GM23338 (cell line): ENCODE measurements around the gene MEP1A.

ENCODE experiments used
- CREB1 ChIP-seq: fragments of 250-450 bp; sonication (Bioruptor Pico); IDR thresholded peaks from 2 replicates; pipeline ENCODE4 v1.5.0; 2020; ENCODE audit warnings: low read depth, mild to moderate bottlenecking, moderate library complexity
- EZH2 ChIP-seq: fragments of 200-600 bp; sonication (generic); IDR thresholded peaks from one replicate; pipeline ENCODE4 v1.8.0; 2017; ENCODE audit warnings: antibody characterized with exemption, mild to moderate bottlenecking, low read depth; ENCODE audit not compliant: unreplicated experiment
- EZH2phosphoT487 ChIP-seq: fragments of 200-600 bp; sonication (generic); IDR thresholded peaks from one replicate; pipeline ENCODE4 v1.8.1; 2018; ENCODE audit warnings: antibody characterized with exemption; ENCODE audit not compliant: unreplicated experiment
- JUNB ChIP-seq: IDR thresholded peaks from one replicate; pipeline ENCODE4 v1.6.1; 2016; ENCODE audit warnings: antibody characterized with exemption; ENCODE audit not compliant: unreplicated experiment
- POLR2AphosphoS5 ChIP-seq: IDR thresholded peaks from 2 replicates; pipeline ENCODE4 v1.6.1; 2016; ENCODE audit warnings: antibody characterized with exemption, low read depth
- STAT1 ChIP-seq: IDR thresholded peaks from one replicate; pipeline ENCODE4 v1.6.1; 2016; ENCODE audit warnings: antibody characterized with exemption; ENCODE audit not compliant: unreplicated experiment
- ZNF114 ChIP-seq: fragments of 250-450 bp; sonication (Bioruptor Pico); IDR thresholded peaks from 2 replicates; pipeline ENCODE4 v1.5.0; 2020; ENCODE audit warnings: mild to moderate bottlenecking, moderate library complexity
- ZNF331 ChIP-seq: fragments of 250-450 bp; sonication (Bioruptor Pico); IDR thresholded peaks from 2 replicates; pipeline ENCODE4 v1.5.0; 2020; ENCODE audit warnings: low read depth, mild to moderate bottlenecking, moderate library complexity
- TF ChIP-seq, protein P1 (sequence below), 2 experiments: fragments of 200-600 bp in 1 of 2; sonication (generic) in 1 of 2; conservative IDR thresholded peaks; 2 replicates each; pipeline versions ENCODE4 v1.5.1 to v1.6.1; 2016 to 2017; ENCODE audit warnings: antibody characterized with exemption in 2 of 2, low read depth in 2 of 2, mild to moderate bottlenecking in 2 of 2, moderate library complexity in 1 of 2
- TF ChIP-seq, protein P2 (sequence below): IDR thresholded peaks from one replicate; pipeline ENCODE4 v1.6.1; 2018; ENCODE audit warnings: antibody characterized with exemption; ENCODE audit not compliant: unreplicated experiment
- TF ChIP-seq, protein P3 (sequence below): fragments of 250-450 bp; sonication (Bioruptor Pico); IDR thresholded peaks from 2 replicates; pipeline ENCODE4 v1.5.0; 2020; ENCODE audit warnings: mild to moderate bottlenecking, moderate library complexity

DNA sequence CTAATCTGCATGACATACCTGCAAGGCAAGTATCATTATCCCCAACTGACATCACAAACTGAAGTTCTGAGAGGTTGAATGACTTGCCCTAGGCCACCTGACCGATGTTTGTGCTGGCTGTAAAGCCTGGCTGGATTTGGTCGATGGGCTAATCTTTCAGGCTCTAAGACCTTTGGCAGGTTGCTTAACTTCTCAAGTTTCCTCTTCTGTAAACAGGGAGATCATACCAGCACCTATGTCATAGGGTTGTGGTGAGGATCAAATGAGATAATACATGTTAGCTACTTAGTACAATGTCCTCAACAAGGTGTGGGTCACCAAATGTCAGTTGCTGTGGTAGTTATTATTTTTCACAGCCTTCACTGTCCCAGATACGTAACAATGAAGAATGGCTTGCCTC lies 32.3 kb upstream of the MEP1A start:
- TF ChIP-seq, protein P1, sequence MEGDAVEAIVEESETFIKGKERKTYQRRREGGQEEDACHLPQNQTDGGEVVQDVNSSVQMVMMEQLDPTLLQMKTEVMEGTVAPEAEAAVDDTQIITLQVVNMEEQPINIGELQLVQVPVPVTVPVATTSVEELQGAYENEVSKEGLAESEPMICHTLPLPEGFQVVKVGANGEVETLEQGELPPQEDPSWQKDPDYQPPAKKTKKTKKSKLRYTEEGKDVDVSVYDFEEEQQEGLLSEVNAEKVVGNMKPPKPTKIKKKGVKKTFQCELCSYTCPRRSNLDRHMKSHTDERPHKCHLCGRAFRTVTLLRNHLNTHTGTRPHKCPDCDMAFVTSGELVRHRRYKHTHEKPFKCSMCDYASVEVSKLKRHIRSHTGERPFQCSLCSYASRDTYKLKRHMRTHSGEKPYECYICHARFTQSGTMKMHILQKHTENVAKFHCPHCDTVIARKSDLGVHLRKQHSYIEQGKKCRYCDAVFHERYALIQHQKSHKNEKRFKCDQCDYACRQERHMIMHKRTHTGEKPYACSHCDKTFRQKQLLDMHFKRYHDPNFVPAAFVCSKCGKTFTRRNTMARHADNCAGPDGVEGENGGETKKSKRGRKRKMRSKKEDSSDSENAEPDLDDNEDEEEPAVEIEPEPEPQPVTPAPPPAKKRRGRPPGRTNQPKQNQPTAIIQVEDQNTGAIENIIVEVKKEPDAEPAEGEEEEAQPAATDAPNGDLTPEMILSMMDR (conservative IDR thresholded peaks at IDR 0.05; ENCODE audit: low read depth in 2 of 2), result no peak
- TF ChIP-seq POLR2AphosphoS5 (no peak), CREB1 (no peak), EZH2phosphoT487 (no peak), EZH2 (no peak), JUNB (no peak), ZNF331 (no peak), ZNF114 (CRISPR knock-in tag) (no peak), STAT1 (no peak)
- TF ChIP-seq, protein P2, sequence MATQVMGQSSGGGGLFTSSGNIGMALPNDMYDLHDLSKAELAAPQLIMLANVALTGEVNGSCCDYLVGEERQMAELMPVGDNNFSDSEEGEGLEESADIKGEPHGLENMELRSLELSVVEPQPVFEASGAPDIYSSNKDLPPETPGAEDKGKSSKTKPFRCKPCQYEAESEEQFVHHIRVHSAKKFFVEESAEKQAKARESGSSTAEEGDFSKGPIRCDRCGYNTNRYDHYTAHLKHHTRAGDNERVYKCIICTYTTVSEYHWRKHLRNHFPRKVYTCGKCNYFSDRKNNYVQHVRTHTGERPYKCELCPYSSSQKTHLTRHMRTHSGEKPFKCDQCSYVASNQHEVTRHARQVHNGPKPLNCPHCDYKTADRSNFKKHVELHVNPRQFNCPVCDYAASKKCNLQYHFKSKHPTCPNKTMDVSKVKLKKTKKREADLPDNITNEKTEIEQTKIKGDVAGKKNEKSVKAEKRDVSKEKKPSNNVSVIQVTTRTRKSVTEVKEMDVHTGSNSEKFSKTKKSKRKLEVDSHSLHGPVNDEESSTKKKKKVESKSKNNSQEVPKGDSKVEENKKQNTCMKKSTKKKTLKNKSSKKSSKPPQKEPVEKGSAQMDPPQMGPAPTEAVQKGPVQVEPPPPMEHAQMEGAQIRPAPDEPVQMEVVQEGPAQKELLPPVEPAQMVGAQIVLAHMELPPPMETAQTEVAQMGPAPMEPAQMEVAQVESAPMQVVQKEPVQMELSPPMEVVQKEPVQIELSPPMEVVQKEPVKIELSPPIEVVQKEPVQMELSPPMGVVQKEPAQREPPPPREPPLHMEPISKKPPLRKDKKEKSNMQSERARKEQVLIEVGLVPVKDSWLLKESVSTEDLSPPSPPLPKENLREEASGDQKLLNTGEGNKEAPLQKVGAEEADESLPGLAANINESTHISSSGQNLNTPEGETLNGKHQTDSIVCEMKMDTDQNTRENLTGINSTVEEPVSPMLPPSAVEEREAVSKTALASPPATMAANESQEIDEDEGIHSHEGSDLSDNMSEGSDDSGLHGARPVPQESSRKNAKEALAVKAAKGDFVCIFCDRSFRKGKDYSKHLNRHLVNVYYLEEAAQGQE, result no peak
- TF ChIP-seq, protein P3, sequence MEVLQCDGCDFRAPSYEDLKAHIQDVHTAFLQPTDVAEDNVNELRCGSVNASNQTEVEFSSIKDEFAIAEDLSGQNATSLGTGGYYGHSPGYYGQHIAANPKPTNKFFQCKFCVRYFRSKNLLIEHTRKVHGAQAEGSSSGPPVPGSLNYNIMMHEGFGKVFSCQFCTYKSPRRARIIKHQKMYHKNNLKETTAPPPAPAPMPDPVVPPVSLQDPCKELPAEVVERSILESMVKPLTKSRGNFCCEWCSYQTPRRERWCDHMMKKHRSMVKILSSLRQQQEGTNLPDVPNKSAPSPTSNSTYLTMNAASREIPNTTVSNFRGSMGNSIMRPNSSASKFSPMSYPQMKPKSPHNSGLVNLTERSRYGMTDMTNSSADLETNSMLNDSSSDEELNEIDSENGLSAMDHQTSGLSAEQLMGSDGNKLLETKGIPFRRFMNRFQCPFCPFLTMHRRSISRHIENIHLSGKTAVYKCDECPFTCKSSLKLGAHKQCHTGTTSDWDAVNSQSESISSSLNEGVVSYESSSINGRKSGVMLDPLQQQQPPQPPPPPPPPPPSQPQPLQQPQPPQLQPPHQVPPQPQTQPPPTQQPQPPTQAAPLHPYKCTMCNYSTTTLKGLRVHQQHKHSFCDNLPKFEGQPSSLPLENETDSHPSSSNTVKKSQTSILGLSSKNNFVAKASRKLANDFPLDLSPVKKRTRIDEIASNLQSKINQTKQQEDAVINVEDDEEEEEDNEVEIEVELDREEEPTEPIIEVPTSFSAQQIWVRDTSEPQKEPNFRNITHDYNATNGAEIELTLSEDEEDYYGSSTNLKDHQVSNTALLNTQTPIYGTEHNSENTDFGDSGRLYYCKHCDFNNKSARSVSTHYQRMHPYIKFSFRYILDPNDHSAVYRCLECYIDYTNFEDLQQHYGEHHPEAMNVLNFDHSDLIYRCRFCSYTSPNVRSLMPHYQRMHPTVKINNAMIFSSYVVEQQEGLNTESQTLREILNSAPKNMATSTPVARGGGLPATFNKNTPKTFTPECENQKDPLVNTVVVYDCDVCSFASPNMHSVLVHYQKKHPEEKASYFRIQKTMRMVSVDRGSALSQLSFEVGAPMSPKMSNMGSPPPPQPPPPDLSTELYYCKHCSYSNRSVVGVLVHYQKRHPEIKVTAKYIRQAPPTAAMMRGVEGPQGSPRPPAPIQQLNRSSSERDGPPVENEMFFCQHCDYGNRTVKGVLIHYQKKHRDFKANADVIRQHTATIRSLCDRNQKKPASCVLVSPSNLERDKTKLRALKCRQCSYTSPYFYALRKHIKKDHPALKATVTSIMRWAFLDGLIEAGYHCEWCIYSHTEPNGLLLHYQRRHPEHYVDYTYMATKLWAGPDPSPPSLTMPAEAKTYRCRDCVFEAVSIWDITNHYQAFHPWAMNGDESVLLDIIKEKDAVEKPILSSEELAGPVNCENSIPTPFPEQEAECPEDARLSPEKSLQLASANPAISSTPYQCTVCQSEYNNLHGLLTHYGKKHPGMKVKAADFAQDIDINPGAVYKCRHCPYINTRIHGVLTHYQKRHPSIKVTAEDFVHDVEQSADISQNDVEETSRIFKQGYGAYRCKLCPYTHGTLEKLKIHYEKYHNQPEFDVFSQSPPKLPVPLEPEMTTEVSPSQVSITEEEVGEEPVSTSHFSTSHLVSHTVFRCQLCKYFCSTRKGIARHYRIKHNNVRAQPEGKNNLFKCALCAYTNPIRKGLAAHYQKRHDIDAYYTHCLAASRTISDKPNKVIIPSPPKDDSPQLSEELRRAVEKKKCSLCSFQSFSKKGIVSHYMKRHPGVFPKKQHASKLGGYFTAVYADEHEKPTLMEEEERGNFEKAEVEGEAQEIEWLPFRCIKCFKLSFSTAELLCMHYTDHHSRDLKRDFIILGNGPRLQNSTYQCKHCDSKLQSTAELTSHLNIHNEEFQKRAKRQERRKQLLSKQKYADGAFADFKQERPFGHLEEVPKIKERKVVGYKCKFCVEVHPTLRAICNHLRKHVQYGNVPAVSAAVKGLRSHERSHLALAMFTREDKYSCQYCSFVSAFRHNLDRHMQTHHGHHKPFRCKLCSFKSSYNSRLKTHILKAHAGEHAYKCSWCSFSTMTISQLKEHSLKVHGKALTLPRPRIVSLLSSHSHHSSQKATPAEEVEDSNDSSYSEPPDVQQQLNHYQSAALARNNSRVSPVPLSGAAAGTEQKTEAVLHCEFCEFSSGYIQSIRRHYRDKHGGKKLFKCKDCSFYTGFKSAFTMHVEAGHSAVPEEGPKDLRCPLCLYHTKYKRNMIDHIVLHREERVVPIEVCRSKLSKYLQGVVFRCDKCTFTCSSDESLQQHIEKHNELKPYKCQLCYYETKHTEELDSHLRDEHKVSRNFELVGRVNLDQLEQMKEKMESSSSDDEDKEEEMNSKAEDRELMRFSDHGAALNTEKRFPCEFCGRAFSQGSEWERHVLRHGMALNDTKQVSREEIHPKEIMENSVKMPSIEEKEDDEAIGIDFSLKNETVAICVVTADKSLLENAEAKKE (CRISPR knock-in tag), result no peak
